Progenitor cell of endocrine pancreas (in vitro differentiated cells): ENCODE data around the gene OTUD5. TPM values are rescaled to one million over a fixed set of nuclear protein-coding genes. Genes with fewer than 3 reads are reported as not detected.
"Not testable (repeated sequence)": the region's sequence is repeated elsewhere in the genome, so short reads cannot be mapped to it uniquely, and the experiment has no call there.

Source experiments
- DNase-seq: peaks from one replicate; pipeline ENCODE4 v3.0.0; 2021; ENCODE audit warnings: low spot score; ENCODE audit not compliant: unreplicated experiment
- H3K27ac Mint-ChIP-seq: 2 replicates; pipeline ENCODE4 v1.8.0; 2021; ENCODE audit warnings: mild to moderate bottlenecking, moderate library complexity, mixed read lengths
- H3K27me3 Mint-ChIP-seq: 2 replicates; pipeline ENCODE4 v1.8.0; 2021; ENCODE audit warnings: mixed read lengths
- H3K36me3 Mint-ChIP-seq: 2 replicates; pipeline ENCODE4 v1.8.0; 2022; ENCODE audit warnings: mixed read lengths; ENCODE audit not compliant: insufficient read depth
- H3K4me1 Mint-ChIP-seq: 2 replicates; pipeline ENCODE4 v1.8.0; 2021; ENCODE audit warnings: low read depth, mixed read lengths
- H3K4me3 Mint-ChIP-seq: 2 replicates; pipeline ENCODE4 v1.8.0; 2021; ENCODE audit warnings: low read depth, mild to moderate bottlenecking, moderate library complexity, mixed read lengths
- H3K9me3 Mint-ChIP-seq: 2 replicates; pipeline ENCODE4 v1.8.0; 2021; ENCODE audit warnings: low read depth, mixed read lengths
- CTCF ChIP-seq: fragments of 200-600 bp; sonication (generic); IDR thresholded peaks from one replicate; pipeline ENCODE4 v1.5.0; 2021; ENCODE audit warnings: antibody characterized with exemption, mild to moderate bottlenecking; ENCODE audit not compliant: unreplicated experiment
- total RNA-seq: library from RNA; stranded (reverse); gene quantifications from 2 replicates; pipeline ENCODE4 v1.2.1, GENCODE V29; 2021

Gene OTUD5
- total RNA-seq, 1 donor from 2014 or later, result 53.3 TPM

- Mint-ChIP-seq H3K36me3 (peaks cover 22% of the 10 kb centered on the region), H3K27ac (no peak overlapping the region), H3K4me1 (no peaks in the 10 kb centered on the region), H3K4me3 (no peak overlapping the region), H3K27me3 (no peaks in the 10 kb centered on the region), H3K9me3 (peaks cover 14% of the 10 kb centered on the region)
- DNase-seq, result no peak
- no peak for TF ChIP-seq CTCF
Measured at GRCh38 chrX:48992341-48992740, 34.9 kb upstream of the OTUD5 start.

- no peak for TF ChIP-seq CTCF
- DNase-seq, result no peak
- Mint-ChIP-seq H3K27me3 (no peaks in the 10 kb centered on the region), H3K9me3 (peaks cover 4% of the 10 kb centered on the region), H3K4me3 (no peak overlapping the region), H3K27ac (no peak overlapping the region), H3K36me3 (peaks cover 14% of the 10 kb centered on the region), H3K4me1 (no peaks in the 10 kb centered on the region)
Measured at GRCh38 chrX:48989483-48989882, 32.1 kb upstream of the OTUD5 start.

- Mint-ChIP-seq H3K4me1 (no peaks in the 10 kb centered on the region), H3K9me3 (peaks cover 2% of the 10 kb centered on the region), H3K27ac (no peak overlapping the region), H3K27me3 (no peaks in the 10 kb centered on the region), H3K4me3 (no peak overlapping the region), H3K36me3 (peaks cover 6% of the 10 kb centered on the region)
- DNase-seq, result no peak
- no peak for TF ChIP-seq CTCF
Measured at GRCh38 chrX:48983896-48984295, 26.5 kb upstream of the OTUD5 start.

GRCh38 chrX:48983081-48983480 is 25.7 kb upstream of the OTUD5 start:
- no peaks in the 10 kb centered on the region for H3K4me1 Mint-ChIP-seq
- H3K27ac Mint-ChIP-seq, result no peak overlapping the region
- DNase-seq, result no peak
- H3K4me3 Mint-ChIP-seq, result no peak overlapping the region
- TF ChIP-seq CTCF, result no peak
- H3K27me3 Mint-ChIP-seq, result no peaks in the 10 kb centered on the region
- peaks cover 10% of the 10 kb centered on the region for H3K36me3 Mint-ChIP-seq
- H3K9me3 Mint-ChIP-seq, result peaks cover 6% of the 10 kb centered on the region

GRCh38 chrX:48981178-48981577 is 23.8 kb upstream of the OTUD5 start:
- TF ChIP-seq CTCF, result no peak
- no peak overlapping the region for H3K4me3 Mint-ChIP-seq
- no peak overlapping the region for H3K27ac Mint-ChIP-seq
- H3K9me3 Mint-ChIP-seq, result peaks cover 6% of the 10 kb centered on the region
- H3K27me3 Mint-ChIP-seq, result no peaks in the 10 kb centered on the region
- H3K36me3 Mint-ChIP-seq, result peaks cover 13% of the 10 kb centered on the region
- H3K4me1 Mint-ChIP-seq, result no peaks in the 10 kb centered on the region
- DNase-seq, result no peak

GRCh38 chrX:48980341-48980740 is 22.9 kb upstream of the OTUD5 start:
- H3K9me3 Mint-ChIP-seq, DNase-seq, H3K4me3 Mint-ChIP-seq, H3K27ac Mint-ChIP-seq, H3K27me3 Mint-ChIP-seq, H3K4me1 Mint-ChIP-seq: not testable (repeated sequence)
- H3K36me3 Mint-ChIP-seq, result peaks cover 17% of the 10 kb centered on the region
